HepG2 (cell line): ENCODE results near the gene CCDC73. TPM values are rescaled to one million over a fixed set of nuclear protein-coding genes. Genes with fewer than 3 reads are reported as not detected.

Experiments
- ATAC-seq: fragments of 200-7000 bp; cut with Tn5 transposase; 3 replicates; pipeline ENCODE4 v1.9.1; 2020; ENCODE audit warnings: mild to moderate bottlenecking, moderate library complexity
- BruUV-seq: library from RNA; stranded (reverse); fragments of 400-500 nt; replicated peaks from 2 replicates; lab custom pipeline; 2021; lab: Mats Ljungman, UMichigan
- CTCF ChIA-PET: fragments of 300-600 bp; formaldehyde crosslinking; extraction: SDS; loops from one replicate; lab custom pipeline; 2021; ENCODE audit warnings: low total read pairs, inconsistent platforms, low intra/inter-chr PET ratio; lab: Yijun Ruan, JAX
- POLR2A ChIA-PET: fragments of 350-600 bp; sonication (Branson Sonifier 250); formaldehyde crosslinking; loops from one replicate; lab custom pipeline; 2020; ENCODE audit warnings: antibody characterized with exemption, inconsistent platforms; lab: Yijun Ruan, JAX
- DNase-seq: peaks from one replicate; pipeline ENCODE4 v3.0.0-alpha.2; 2015; ENCODE audit warnings: low spot score
- FAIRE-seq: peaks from 3 replicates; lab custom pipeline; 2011; peaks lifted over from hg19 to GRCh38; lab: Jason Lieb, UNC
- H2AFZ ChIP-seq: one replicate; pipeline ENCODE4 v1.6.1; 2011; ENCODE audit warnings: low read length, inconsistent platforms
- H3K27ac ChIP-seq: fragments of 300-600 bp; 3 replicates; pipeline ENCODE4 v1.8.0; 2011; ENCODE audit warnings: mixed run types, mild to moderate bottlenecking, mixed read lengths, low read length, inconsistent platforms; ENCODE audit not compliant: insufficient read depth; ENCODE audit errors: extremely low read length
- H3K27me3 ChIP-seq, 2 experiments: fragments of 200-600 bp in 1 of 2; 2 replicates in 1 of 2; 3 replicates in 1 of 2; pipeline versions ENCODE4 v1.6.0 to v1.8.0; 2011; ENCODE audit warnings: low read length in 2 of 2, mild to moderate bottlenecking in 2 of 2, moderate library complexity in 2 of 2, inconsistent platforms in 1 of 2; ENCODE audit not compliant: insufficient read depth in 2 of 2, control insufficient read depth in 1 of 2
- H3K36me3 ChIP-seq, 2 experiments: fragments of 200-600 bp in 1 of 2; replicated peaks in 1 of 2; 2 replicates in 1 of 2; 3 replicates in 1 of 2; pipeline versions ENCODE4 v1.5.1 to v1.8.0; 2011; ENCODE audit warnings: low read length in 2 of 2, inconsistent platforms in 1 of 2; ENCODE audit not compliant: insufficient read depth in 2 of 2, control insufficient read depth in 1 of 2
- H3K4me1 ChIP-seq: 2 replicates; pipeline ENCODE4 v1.5.1; 2012; ENCODE audit warnings: low read length, inconsistent platforms; ENCODE audit not compliant: insufficient read depth
- H3K4me2 ChIP-seq: 2 replicates; pipeline ENCODE4 v1.6.0; 2011; ENCODE audit warnings: low read depth, low read length, inconsistent platforms
- H3K4me3 ChIP-seq, 3 experiments: fragments of 200-600 bp in 1 of 3; sonication (generic), shearing (Covaris generic) in 1 of 3; replicated peaks in 1 of 3; 2 replicates each; pipeline ENCODE4 v1.5.1; 2011 to 2016; ENCODE audit warnings: low read length in 3 of 3, inconsistent platforms in 2 of 3, low read depth in 2 of 3, mild to moderate bottlenecking in 2 of 3, control low read depth in 1 of 3, mixed read lengths in 1 of 3; ENCODE audit not compliant: insufficient read depth in 1 of 3
- H3K79me2 ChIP-seq: one replicate; pipeline ENCODE4 v1.6.1; 2011; ENCODE audit warnings: low read length, inconsistent platforms; ENCODE audit not compliant: insufficient read depth
- H3K9ac ChIP-seq: 2 replicates; pipeline ENCODE4 v1.6.0; 2011; ENCODE audit warnings: mild to moderate bottlenecking, low read depth, low read length, inconsistent platforms; ENCODE audit not compliant: insufficient read depth
- H3K9me3 ChIP-seq: 2 replicates; pipeline ENCODE4 v1.5.1; 2012; ENCODE audit warnings: mild to moderate bottlenecking, low read length
- H4K20me1 ChIP-seq: 2 replicates; pipeline ENCODE4 v1.6.0; 2011; ENCODE audit warnings: inconsistent platforms, mild to moderate bottlenecking, low read length, moderate library complexity; ENCODE audit not compliant: insufficient read depth
- MAFF ChIP-seq: IDR thresholded peaks from 2 replicates; pipeline ENCODE4 v1.6.1; 2011; ENCODE audit warnings: low read depth, low read length, improper control_type of control experiment
- MAFK ChIP-seq, 2 experiments: IDR thresholded peaks in 1 of 2; conservative IDR thresholded peaks in 1 of 2; 2 replicates each; pipeline ENCODE4 v1.6.1; 2011; ENCODE audit warnings: improper control_type of control experiment in 2 of 2, low read length in 2 of 2
- SALL1 ChIP-seq: sonication (generic); formaldehyde crosslinking; IDR thresholded peaks from 2 replicates; pipeline ENCODE4 v1.8.0; 2022; ENCODE audit warnings: mild to moderate bottlenecking, missing genetic modification reagents
- SSRP1 ChIP-seq: IDR thresholded peaks from 2 replicates; pipeline ENCODE4 v1.6.1; 2016; ENCODE audit warnings: control low read depth
- TCF12 ChIP-seq, 2 experiments: fragments of 450-650 bp in 1 of 2; sonication (generic) in 1 of 2; formaldehyde crosslinking in 1 of 2; IDR thresholded peaks; 2 replicates each; pipeline versions ENCODE4 v1.6.1 to v1.8.0; 2017 to 2022; ENCODE audit warnings: antibody characterized with exemption in 1 of 2, mild to moderate bottlenecking in 1 of 2, missing genetic modification reagents in 1 of 2, moderate library complexity in 1 of 2
- TP53 ChIP-seq: sonication (generic); formaldehyde crosslinking; conservative IDR thresholded peaks from 2 replicates; pipeline ENCODE4 v1.4.0; 2020; ENCODE audit warnings: missing genetic modification reagents
- ZBTB42 ChIP-seq: sonication (generic); formaldehyde crosslinking; IDR thresholded peaks from 2 replicates; pipeline ENCODE4 v1.5.0; 2020; ENCODE audit warnings: mild to moderate bottlenecking, missing genetic modification reagents
- ZNF552 ChIP-seq: sonication (generic); formaldehyde crosslinking; IDR thresholded peaks from 2 replicates; pipeline ENCODE4 v1.9.0; 2022; ENCODE audit warnings: missing genetic modification reagents, mild to moderate bottlenecking, borderline replicate concordance
- in situ Hi-C: cut with HindIII; loops from 2 replicates; pipeline ENCODE4 v1.10.0; 2017; ENCODE audit warnings: low pct_unique_long_range_greater_than_20kb; ENCODE audit not compliant: extremely low pct_ligation_motif_present
- intact Hi-C: fragments of 100-400 bp; cut with micrococcal nuclease; formaldehyde crosslinking; loops from one replicate; pipeline ENCODE4 v1.10.0; 2022; ENCODE audit not compliant: unreplicated experiment
- polyA plus RNA-seq, 8 experiments: library from polyadenylated mRNA; depleted of rRNA in 3 of 8; stranded (reverse) in 7 of 8; unstranded in 1 of 8; fragments of >200 nt; fragmentation: Illumina TruSeq in 4 of 8; extraction: Trizol in 4 of 8; gene quantifications; 2 replicates each; pipeline versions ENCODE4 v1.2.1 to v1.2.3, GENCODE V29; 2011 to 2016; ENCODE audit warnings: low read depth in 4 of 8, missing spikeins in 1 of 8, mixed read lengths in 1 of 8; ENCODE audit not compliant: insufficient read depth in 1 of 8
- total RNA-seq, 5 experiments: library from RNA; depleted of rRNA; stranded (reverse); fragments of >200 nt; fragmentation: Illumina TruSeq; extraction: Trizol; gene quantifications; 2 replicates each; pipeline ENCODE4 v1.2.3, GENCODE V29; 2016; ENCODE audit warnings: low read depth in 1 of 5
- TF ChIP-seq, protein P1 (sequence below): sonication (generic); formaldehyde crosslinking; IDR thresholded peaks from 2 replicates; pipeline ENCODE4 v1.4.0; 2020; ENCODE audit warnings: missing genetic modification reagents

Gene CCDC73
- total and polyA plus RNA-seq, 2 of the 13 experiments (the other 11 are each of a cell fraction or from before 2014, with no cell fraction given) = 0.01 to 0.11 TPM

DNA sequence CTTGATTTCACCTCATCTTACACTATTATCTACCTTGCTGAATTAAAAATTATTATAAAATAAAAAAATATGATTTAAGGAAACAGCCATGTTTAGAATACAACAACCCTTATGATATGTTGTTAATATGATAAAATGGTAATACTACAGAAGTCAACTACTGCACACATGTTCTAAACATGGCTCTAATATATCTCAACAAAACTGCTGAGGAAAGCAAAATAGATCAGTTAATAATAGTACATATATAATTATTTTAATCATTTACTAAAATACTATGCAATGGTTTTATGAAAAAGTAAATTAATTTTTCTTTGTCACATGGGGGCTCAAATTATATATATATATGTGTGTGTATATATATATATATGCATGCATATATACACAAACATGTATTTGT is 153.1 kb downstream of the CCDC73 start:
- H3K9ac ChIP-seq = no peak overlapping the region
- H3K4me2 ChIP-seq = no peak overlapping the region
- no peaks in the 10 kb centered on the region for H4K20me1 ChIP-seq
- TF ChIP-seq, protein P1, sequence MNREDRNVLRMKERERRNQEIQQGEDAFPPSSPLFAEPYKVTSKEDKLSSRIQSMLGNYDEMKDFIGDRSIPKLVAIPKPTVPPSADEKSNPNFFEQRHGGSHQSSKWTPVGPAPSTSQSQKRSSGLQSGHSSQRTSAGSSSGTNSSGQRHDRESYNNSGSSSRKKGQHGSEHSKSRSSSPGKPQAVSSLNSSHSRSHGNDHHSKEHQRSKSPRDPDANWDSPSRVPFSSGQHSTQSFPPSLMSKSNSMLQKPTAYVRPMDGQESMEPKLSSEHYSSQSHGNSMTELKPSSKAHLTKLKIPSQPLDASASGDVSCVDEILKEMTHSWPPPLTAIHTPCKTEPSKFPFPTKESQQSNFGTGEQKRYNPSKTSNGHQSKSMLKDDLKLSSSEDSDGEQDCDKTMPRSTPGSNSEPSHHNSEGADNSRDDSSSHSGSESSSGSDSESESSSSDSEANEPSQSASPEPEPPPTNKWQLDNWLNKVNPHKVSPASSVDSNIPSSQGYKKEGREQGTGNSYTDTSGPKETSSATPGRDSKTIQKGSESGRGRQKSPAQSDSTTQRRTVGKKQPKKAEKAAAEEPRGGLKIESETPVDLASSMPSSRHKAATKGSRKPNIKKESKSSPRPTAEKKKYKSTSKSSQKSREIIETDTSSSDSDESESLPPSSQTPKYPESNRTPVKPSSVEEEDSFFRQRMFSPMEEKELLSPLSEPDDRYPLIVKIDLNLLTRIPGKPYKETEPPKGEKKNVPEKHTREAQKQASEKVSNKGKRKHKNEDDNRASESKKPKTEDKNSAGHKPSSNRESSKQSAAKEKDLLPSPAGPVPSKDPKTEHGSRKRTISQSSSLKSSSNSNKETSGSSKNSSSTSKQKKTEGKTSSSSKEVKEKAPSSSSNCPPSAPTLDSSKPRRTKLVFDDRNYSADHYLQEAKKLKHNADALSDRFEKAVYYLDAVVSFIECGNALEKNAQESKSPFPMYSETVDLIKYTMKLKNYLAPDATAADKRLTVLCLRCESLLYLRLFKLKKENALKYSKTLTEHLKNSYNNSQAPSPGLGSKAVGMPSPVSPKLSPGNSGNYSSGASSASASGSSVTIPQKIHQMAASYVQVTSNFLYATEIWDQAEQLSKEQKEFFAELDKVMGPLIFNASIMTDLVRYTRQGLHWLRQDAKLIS (CRISPR knock-in tag) = no peak
- TF ChIP-seq TP53 (CRISPR knock-in tag) = no peak
- TF ChIP-seq MAFF = peak; percentile 70
- no peak for TF ChIP-seq ZBTB42 (CRISPR knock-in tag)
- TF ChIP-seq SALL1 (CRISPR knock-in tag) = no peak
- no peak for TF ChIP-seq ZNF552 (CRISPR knock-in tag)
- no peak for TF ChIP-seq SSRP1 (CRISPR knock-in tag)
- peak; percentile 57 to 89 for TF ChIP-seq MAFK (conservative IDR thresholded peaks at IDR 0.05 in 1 of 2, IDR thresholded peaks at IDR 0.05 in 1 of 2; ENCODE audit: low read length in 2 of 2)
- TF ChIP-seq TCF12 (IDR thresholded peaks at IDR 0.05) = no peak
- TF ChIP-seq TCF12 (CRISPR knock-in tag; IDR thresholded peaks at IDR 0.05) = no peak
- TF ChIP-seq, all 625 proteins: peak for 2
- Histone ChIP-seq H3K4me1 (no peaks in the 10 kb centered on the region), H3K27ac (no peak overlapping the region), H3K27me3 (no peaks in the 10 kb centered on the region; a peak in 1 of 5 replicates), H3K9me3 (no peaks in the 10 kb centered on the region), H3K4me3 (no peak overlapping the region), H3K79me2 (no peaks in the 10 kb centered on the region), H2AFZ (no peak overlapping the region), H3K36me3 (no peaks in the 10 kb centered on the region)
- ChIA-PET POLR2A (no interaction called here), CTCF (no interaction called here)
- intact Hi-C loops (no loop called here), in situ Hi-C loops (no loop called here)
- ATAC-seq (no peak), FAIRE-seq (no peak), DNase-seq (no peak)
- no TSS peak for BruUV-seq
